Loucy (cell line): ENCODE data around the gene CCDC158.

ENCODE experiments used
- H2AFZ ChIP-seq: fragments of 200-600 bp; sonication (generic); 2 replicates; pipeline ENCODE4 v1.6.0; 2016; ENCODE audit warnings: antibody characterized with exemption, mild to moderate bottlenecking, low read length, moderate library complexity
- H3F3A ChIP-seq: fragments of 200-600 bp; 2 replicates; pipeline ENCODE4 v1.6.0; 2016; ENCODE audit warnings: antibody characterized with exemption, low read depth, mild to moderate bottlenecking
- H3K27me3 ChIP-seq: fragments of 200-600 bp; sonication (generic); 2 replicates; pipeline ENCODE4 v1.6.1; 2014; ENCODE audit warnings: low read length, mild to moderate bottlenecking; ENCODE audit not compliant: insufficient read depth, poor library complexity, severe bottlenecking
- H3K36me3 ChIP-seq: fragments of 200-600 bp; sonication (generic); 2 replicates; pipeline ENCODE4 v1.6.1; 2016; ENCODE audit warnings: low read length; ENCODE audit not compliant: insufficient read depth
- H3K4me1 ChIP-seq: fragments of 200-600 bp; sonication (generic); 2 replicates; pipeline ENCODE4 v1.5.1; 2014; ENCODE audit warnings: low read length, mild to moderate bottlenecking; ENCODE audit not compliant: insufficient read depth, poor library complexity, severe bottlenecking
- H3K4me2 ChIP-seq: fragments of 200-600 bp; sonication (generic); 2 replicates; pipeline ENCODE4 v1.6.0; 2014; ENCODE audit warnings: antibody characterized with exemption, low read length, low read depth, mild to moderate bottlenecking; ENCODE audit not compliant: poor library complexity, severe bottlenecking
- H3K4me3 ChIP-seq: fragments of 200-600 bp; sonication (generic); 2 replicates; pipeline ENCODE4 v1.5.1; 2014; ENCODE audit warnings: low read length, mild to moderate bottlenecking, mixed read lengths; ENCODE audit not compliant: poor library complexity, severe bottlenecking
- H3K79me2 ChIP-seq: fragments of 200-600 bp; sonication (generic); 2 replicates; pipeline ENCODE4 v1.6.1; 2014; ENCODE audit warnings: low read length; ENCODE audit not compliant: insufficient read depth
- H3K9ac ChIP-seq: fragments of 200-600 bp; sonication (generic); 2 replicates; pipeline ENCODE4 v1.6.0; 2014; ENCODE audit warnings: mild to moderate bottlenecking, low read depth, low read length, moderate library complexity; ENCODE audit not compliant: poor library complexity, severe bottlenecking
- H3K9me2 ChIP-seq: fragments of 200-600 bp; sonication (generic); replicated peaks from 2 replicates; pipeline ENCODE4 v1.6.1; 2016; ENCODE audit warnings: low read depth, low read length, mixed read lengths
- H3K9me3 ChIP-seq: fragments of 200-600 bp; sonication (generic); 2 replicates; pipeline ENCODE4 v1.6.1; 2014; ENCODE audit warnings: mild to moderate bottlenecking, antibody characterized with exemption, low read length, low read depth; ENCODE audit not compliant: insufficient read depth
- H4K20me1 ChIP-seq: fragments of 200-600 bp; sonication (generic); 2 replicates; pipeline ENCODE4 v1.6.0; 2014; ENCODE audit warnings: antibody characterized with exemption, low read length, mild to moderate bottlenecking; ENCODE audit not compliant: insufficient read depth, poor library complexity, severe bottlenecking
- EZH2phosphoT487 ChIP-seq: fragments of 200-600 bp; IDR thresholded peaks from 2 replicates; pipeline ENCODE4 v1.6.1; 2018; ENCODE audit warnings: antibody characterized with exemption, mild to moderate bottlenecking, moderate library complexity, borderline replicate concordance
- TF ChIP-seq, protein P1 (sequence below): fragments of 200-600 bp; sonication (generic); conservative IDR thresholded peaks from 2 replicates; pipeline ENCODE4 v1.5.1; 2014; ENCODE audit warnings: mild to moderate bottlenecking, antibody characterized with exemption, low read length

CCDC158 gene

DNA sequence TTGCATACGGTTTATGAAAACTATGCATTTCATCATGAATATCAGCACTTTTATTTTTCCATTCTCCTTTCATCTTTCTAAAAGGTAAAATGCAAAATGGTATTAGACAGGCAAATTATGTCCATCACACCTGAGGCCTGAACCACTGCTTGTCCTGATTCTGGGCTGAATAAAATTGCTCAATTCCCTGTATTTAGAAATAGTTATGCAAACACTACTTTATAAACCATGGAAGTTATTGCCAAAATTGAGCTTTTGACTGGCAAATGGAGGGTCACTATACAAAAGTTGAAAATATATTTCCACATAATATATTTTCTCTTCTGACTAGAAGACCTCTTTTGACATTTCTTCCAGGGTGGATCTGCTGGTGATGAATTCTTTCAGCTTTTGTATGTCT, 148.4 kb downstream of the CCDC158 start:
- no peaks in the 10 kb centered on the region for H3K36me3 ChIP-seq
- no peaks in the 10 kb centered on the region for H3K79me2 ChIP-seq
- H3K4me2 ChIP-seq, result no peak overlapping the region
- no peaks in the 10 kb centered on the region for H4K20me1 ChIP-seq
- H3K9me2 ChIP-seq, result no peaks in the 10 kb centered on the region
- H3K9ac ChIP-seq, result no peak overlapping the region
- no peaks in the 10 kb centered on the region for H3K9me3 ChIP-seq
- H2AFZ ChIP-seq, result no peak overlapping the region
- no peak overlapping the region for H3K4me3 ChIP-seq
- no peaks in the 10 kb centered on the region for H3K27me3 ChIP-seq
- H3K4me1 ChIP-seq, result no peaks in the 10 kb centered on the region
- H3F3A ChIP-seq, result no peaks in the 10 kb centered on the region
- TF ChIP-seq, protein P1, sequence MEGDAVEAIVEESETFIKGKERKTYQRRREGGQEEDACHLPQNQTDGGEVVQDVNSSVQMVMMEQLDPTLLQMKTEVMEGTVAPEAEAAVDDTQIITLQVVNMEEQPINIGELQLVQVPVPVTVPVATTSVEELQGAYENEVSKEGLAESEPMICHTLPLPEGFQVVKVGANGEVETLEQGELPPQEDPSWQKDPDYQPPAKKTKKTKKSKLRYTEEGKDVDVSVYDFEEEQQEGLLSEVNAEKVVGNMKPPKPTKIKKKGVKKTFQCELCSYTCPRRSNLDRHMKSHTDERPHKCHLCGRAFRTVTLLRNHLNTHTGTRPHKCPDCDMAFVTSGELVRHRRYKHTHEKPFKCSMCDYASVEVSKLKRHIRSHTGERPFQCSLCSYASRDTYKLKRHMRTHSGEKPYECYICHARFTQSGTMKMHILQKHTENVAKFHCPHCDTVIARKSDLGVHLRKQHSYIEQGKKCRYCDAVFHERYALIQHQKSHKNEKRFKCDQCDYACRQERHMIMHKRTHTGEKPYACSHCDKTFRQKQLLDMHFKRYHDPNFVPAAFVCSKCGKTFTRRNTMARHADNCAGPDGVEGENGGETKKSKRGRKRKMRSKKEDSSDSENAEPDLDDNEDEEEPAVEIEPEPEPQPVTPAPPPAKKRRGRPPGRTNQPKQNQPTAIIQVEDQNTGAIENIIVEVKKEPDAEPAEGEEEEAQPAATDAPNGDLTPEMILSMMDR, result no peak
- no peak for TF ChIP-seq EZH2phosphoT487

DNA sequence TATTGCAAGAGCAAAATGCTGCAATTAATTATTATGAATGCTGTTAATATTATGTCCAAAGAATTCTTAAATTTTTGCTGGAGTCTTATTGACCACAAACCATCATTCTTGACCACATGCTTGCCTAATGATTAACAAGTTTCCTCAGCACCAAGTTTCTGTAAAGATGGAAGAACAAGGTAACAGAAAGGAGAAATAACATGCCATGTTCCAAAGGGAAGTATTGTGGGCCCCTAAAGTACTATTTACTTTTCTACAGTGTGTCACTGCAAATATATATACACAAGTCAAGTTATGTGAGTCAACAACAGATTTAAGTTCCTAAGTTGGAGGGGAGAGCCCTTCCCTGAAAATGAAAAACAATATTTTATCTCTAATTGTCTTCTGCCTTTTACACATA, 148.9 kb downstream of the CCDC158 start:
- Histone ChIP-seq H4K20me1 (no peaks in the 10 kb centered on the region), H3K79me2 (no peaks in the 10 kb centered on the region), H3K4me1 (no peaks in the 10 kb centered on the region), H3K9me2 (no peaks in the 10 kb centered on the region), H3K4me3 (no peak overlapping the region), H3K36me3 (no peaks in the 10 kb centered on the region), H3F3A (no peaks in the 10 kb centered on the region), H3K9ac (no peak overlapping the region), H3K4me2 (no peak overlapping the region), H2AFZ (no peak overlapping the region), H3K27me3 (no peaks in the 10 kb centered on the region), H3K9me3 (no peaks in the 10 kb centered on the region)
- no peak for TF ChIP-seq EZH2phosphoT487
- TF ChIP-seq, protein P1, result no peak

DNA sequence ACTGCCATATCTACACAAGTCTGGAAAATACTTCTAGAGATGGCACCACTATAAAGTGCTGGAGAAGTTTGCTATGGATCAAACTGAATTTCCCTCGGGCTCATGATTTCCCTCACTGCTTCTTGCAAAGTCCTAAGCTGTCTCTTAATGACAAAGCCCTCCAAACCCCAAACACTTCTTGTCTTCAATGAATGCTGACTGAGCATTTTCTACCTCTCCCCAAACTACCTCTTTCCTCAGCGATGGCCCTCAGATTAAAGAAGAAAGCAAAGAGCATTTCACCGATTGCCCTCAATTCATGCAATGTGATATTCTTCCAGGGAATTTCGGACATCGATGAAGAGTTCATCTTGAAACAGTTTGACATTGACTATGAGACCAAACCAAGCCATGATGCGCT, 149.7 kb downstream of the CCDC158 start:
- Histone ChIP-seq H3K36me3 (no peaks in the 10 kb centered on the region), H3K4me3 (no peak overlapping the region), H3K9ac (no peak overlapping the region), H2AFZ (no peak overlapping the region), H3K9me3 (no peaks in the 10 kb centered on the region), H3K9me2 (no peaks in the 10 kb centered on the region), H3K4me1 (no peaks in the 10 kb centered on the region), H3K4me2 (no peak overlapping the region), H3K79me2 (no peaks in the 10 kb centered on the region), H3K27me3 (no peaks in the 10 kb centered on the region), H3F3A (no peaks in the 10 kb centered on the region), H4K20me1 (no peaks in the 10 kb centered on the region)
- no peak for TF ChIP-seq EZH2phosphoT487
- TF ChIP-seq, protein P1, result no peak
